ENCODE data around the gene CHRNG.

CHRNG gene

GRCh38 chr2:232544674-232545073 is 5.2 kb downstream of the CHRNG start:
- no peak overlapping the region for H3K4me3 ChIP-seq (replicated peaks; ENCODE audit: low read depth, low read length)
- TF ChIP-seq CTCF (IDR thresholded peaks at IDR 0.05; ENCODE audit: low read length, missing control alignments), result no peak
- DNase-seq (ENCODE audit: low read depth), result no peak

- no peak overlapping the region for H3K4me3 ChIP-seq (replicated peaks; ENCODE audit: low read depth, low read length)
- TF ChIP-seq CTCF (IDR thresholded peaks at IDR 0.05; ENCODE audit: low read length, missing control alignments), result no peak
- no peak for DNase-seq (ENCODE audit: low read depth)
Observed at GRCh38 chr2:232545511-232546375, 6.3 kb downstream of the CHRNG start.

GRCh38 chr2:232547991-232548390 is 8.5 kb downstream of the CHRNG start:
- TF ChIP-seq CTCF (IDR thresholded peaks at IDR 0.05; ENCODE audit: low read length, missing control alignments), result no peak
- H3K4me3 ChIP-seq (replicated peaks; ENCODE audit: low read depth, low read length), result no peak overlapping the region
- DNase-seq (ENCODE audit: low read depth), result no peak

- H3K4me3 ChIP-seq (replicated peaks; ENCODE audit: low read depth, low read length), result peak overlapping the region; percentile 95
- DNase-seq (ENCODE audit: low read depth), result peak; percentile 14
- no peak for TF ChIP-seq CTCF (IDR thresholded peaks at IDR 0.05; ENCODE audit: low read length, missing control alignments)
Observed at GRCh38 chr2:232549655-232550353, 10.3 kb downstream of the CHRNG start.

- DNase-seq (ENCODE audit: low read depth), result peak; percentile 95
- H3K4me3 ChIP-seq (replicated peaks; ENCODE audit: low read depth, low read length), result peak within 1 kb of the TSS; percentile 95
- no peak for TF ChIP-seq CTCF (IDR thresholded peaks at IDR 0.05; ENCODE audit: low read length, missing control alignments)
Observed at GRCh38 chr2:232550354-232551249, 11.1 kb downstream of the CHRNG start, which contains the start of the genes EIF4E2 and TIGD1. EIF4E2 (plus strand) TSS chr2:232550689; CDS start chr2:232550725, 36 bp downstream. TIGD1 (minus strand) TSS chr2:232550557; CDS start chr2:232549882, 675 bp downstream.

- TF ChIP-seq CTCF (IDR thresholded peaks at IDR 0.05; ENCODE audit: low read length, missing control alignments), result no peak
- DNase-seq (ENCODE audit: low read depth), result no peak
Observed at GRCh38 chr2:232551250-232551638, 11.8 kb downstream of the CHRNG start.

More at GRCh38 chr2:232551250-232551638, 11.8 kb downstream of the CHRNG start:
- peak overlapping the region; percentile 95 for H3K4me3 ChIP-seq (replicated peaks; ENCODE audit: low read depth, low read length)
